GM23338 (cell line): Measurements from ENCODE around the gene KRTAP9-8.

Experiments used
- CTCF ChIP-seq, 2 experiments: fragments of 200-600 bp in 1 of 2; sonication (generic) in 1 of 2; conservative IDR thresholded peaks; 2 replicates each; pipeline versions ENCODE4 v1.5.1 to v1.6.1; 2016 to 2017; ENCODE audit warnings: antibody characterized with exemption in 2 of 2, low read depth in 2 of 2, mild to moderate bottlenecking in 2 of 2, moderate library complexity in 1 of 2
- ETS1 ChIP-seq: IDR thresholded peaks from 2 replicates; pipeline ENCODE4 v1.6.1; 2016; ENCODE audit warnings: antibody characterized with exemption
- EZH2 ChIP-seq: fragments of 200-600 bp; sonication (generic); IDR thresholded peaks from one replicate; pipeline ENCODE4 v1.8.0; 2017; ENCODE audit warnings: antibody characterized with exemption, mild to moderate bottlenecking, low read depth; ENCODE audit not compliant: unreplicated experiment
- POLR2AphosphoS5 ChIP-seq: IDR thresholded peaks from 2 replicates; pipeline ENCODE4 v1.6.1; 2016; ENCODE audit warnings: antibody characterized with exemption, low read depth
- REST ChIP-seq: IDR thresholded peaks from one replicate; pipeline ENCODE4 v1.6.1; 2018; ENCODE audit warnings: antibody characterized with exemption; ENCODE audit not compliant: unreplicated experiment

- TF ChIP-seq ETS1 (no peak), REST (no peak), POLR2AphosphoS5 (no peak), EZH2 (no peak), CTCF (conservative IDR thresholded peaks at IDR 0.05; ENCODE audit: low read depth in 2 of 2) (no peak)
Measured at GRCh38 chr17:41267711-41268110, 29.9 kb downstream of the KRTAP9-8 start.
